GM19395 (cell line): ENCODE measurements around the gene DAPK1.
A peak's percentile ranks its signal among the peaks of the same experiment; 100 is the strongest.

Source experiments
- ATAC-seq: cut with Tn5 transposase; IDR thresholded peaks from one replicate; pipeline ENCODE4 v1.9.1; 2021; ENCODE audit warnings: mild to moderate bottlenecking, moderate library complexity; ENCODE audit not compliant: unreplicated experiment

The DAPK1 gene

GRCh38 chr9:87497604-87498045 is at the start of gene DAPK1:
TSS of gene DAPK1 (plus strand) at chr9:87497867. CDS start at chr9:87499078, 1,211 bp downstream.
- peak; percentile 39 for ATAC-seq

GRCh38 chr9:87451149-87451548 is 46.5 kb upstream of the DAPK1 start:
- no peak for ATAC-seq

GRCh38 chr9:87455407-87455806 is 42.3 kb upstream of the DAPK1 start:
- no peak for ATAC-seq

- no peak for ATAC-seq
Observed at GRCh38 chr9:87461256-87461655, 36.4 kb upstream of the DAPK1 start.

- ATAC-seq: peak; percentile 72
Observed at GRCh38 chr9:87464110-87464991, 33.3 kb upstream of the DAPK1 start.

- peak; percentile 6 for ATAC-seq
Observed at GRCh38 chr9:87464992-87465378, 32.7 kb upstream of the DAPK1 start.

- ATAC-seq: no peak
Observed at GRCh38 chr9:87465816-87466215, 31.9 kb upstream of the DAPK1 start.

GRCh38 chr9:87467187-87467586 is 30.5 kb upstream of the DAPK1 start:
- no peak for ATAC-seq

- ATAC-seq: no peak
Observed at GRCh38 chr9:87469793-87470465, 27.7 kb upstream of the DAPK1 start.

GRCh38 chr9:87471746-87472145 is 25.9 kb upstream of the DAPK1 start:
- no peak for ATAC-seq

- no peak for ATAC-seq
Observed at GRCh38 chr9:87475463-87475862, 22.2 kb upstream of the DAPK1 start.

GRCh38 chr9:87478226-87478992 is 19.3 kb upstream of the DAPK1 start:
- ATAC-seq: no peak

- peak; percentile 95 for ATAC-seq
Observed at GRCh38 chr9:87479801-87480201, 17.9 kb upstream of the DAPK1 start.

GRCh38 chr9:87481890-87482855 is 15.5 kb upstream of the DAPK1 start:
- no peak for ATAC-seq

GRCh38 chr9:87490225-87490624 is 7.4 kb upstream of the DAPK1 start:
- no peak for ATAC-seq

- ATAC-seq: no peak
Observed at GRCh38 chr9:87490907-87491306, 6.8 kb upstream of the DAPK1 start.

- ATAC-seq: no peak
Observed at GRCh38 chr9:87491523-87491922, 6.1 kb upstream of the DAPK1 start.

GRCh38 chr9:87492642-87493041 is 5.0 kb upstream of the DAPK1 start:
- ATAC-seq: no peak

- no peak for ATAC-seq
Observed at GRCh38 chr9:87494970-87495471, 2.6 kb upstream of the DAPK1 start.

- ATAC-seq: no peak
Observed at GRCh38 chr9:87497080-87497603, 525 bp upstream of the DAPK1 start.
